ENCODE results near the gene SLC13A2. TPM values are rescaled to one million over a fixed set of nuclear protein-coding genes. Genes with fewer than 3 reads are reported as not detected.

SLC13A2 gene
- total RNA-seq, 1 donor from 2014 or later = not detected

DNA sequence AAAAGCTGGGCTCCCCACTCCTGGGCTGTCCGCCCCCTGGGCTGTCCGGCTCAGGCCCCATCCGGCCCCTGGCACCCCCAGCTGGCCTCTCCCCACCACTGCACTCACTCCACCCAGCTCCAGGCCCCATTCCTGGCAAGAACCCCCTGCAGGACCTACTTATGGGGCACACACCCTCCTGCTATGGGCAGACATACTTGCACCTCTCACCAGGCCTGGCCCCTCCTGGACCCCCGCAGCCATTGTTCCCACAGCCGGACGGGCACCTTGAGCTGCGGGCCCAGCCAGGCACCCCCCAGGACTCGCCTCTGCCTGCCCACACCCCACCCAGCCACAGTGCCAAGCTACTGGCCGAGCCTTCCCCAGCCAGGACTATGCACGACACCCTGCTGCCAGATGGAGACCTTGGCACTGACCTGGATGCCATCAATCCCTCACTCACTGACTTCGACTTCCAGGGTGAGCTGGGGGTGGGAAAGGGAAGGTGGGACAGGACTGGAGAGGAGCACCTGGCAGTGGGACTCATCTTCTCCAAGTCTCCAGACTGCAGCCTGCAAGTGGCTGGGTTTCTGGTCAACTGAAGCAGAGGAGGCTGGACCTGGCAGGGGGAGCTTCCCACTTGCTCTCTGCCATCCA lies 61.4 kb downstream of the SLC13A2 start:
- Mint-ChIP-seq H3K27ac (no peak overlapping the region), H3K27me3 (ENCODE audit: low read depth) (peaks cover 2% of the 10 kb centered on the region), H3K4me1 (no peaks in the 10 kb centered on the region), H3K9me3 (no peaks in the 10 kb centered on the region), H3K4me3 (no peak overlapping the region), H3K36me3 (no peaks in the 10 kb centered on the region)
- TF ChIP-seq CTCF (IDR thresholded peaks at IDR 0.05; ENCODE audit: unreplicated experiment) = no peak
- no peak for DNase-seq (ENCODE audit: low spot score in 2 of 2, unreplicated experiment in 2 of 2)

GRCh38 chr17:28536532-28537218 lies 63.2 kb downstream of the SLC13A2 start:
- no peak overlapping the region for H3K4me3 Mint-ChIP-seq

DNA sequence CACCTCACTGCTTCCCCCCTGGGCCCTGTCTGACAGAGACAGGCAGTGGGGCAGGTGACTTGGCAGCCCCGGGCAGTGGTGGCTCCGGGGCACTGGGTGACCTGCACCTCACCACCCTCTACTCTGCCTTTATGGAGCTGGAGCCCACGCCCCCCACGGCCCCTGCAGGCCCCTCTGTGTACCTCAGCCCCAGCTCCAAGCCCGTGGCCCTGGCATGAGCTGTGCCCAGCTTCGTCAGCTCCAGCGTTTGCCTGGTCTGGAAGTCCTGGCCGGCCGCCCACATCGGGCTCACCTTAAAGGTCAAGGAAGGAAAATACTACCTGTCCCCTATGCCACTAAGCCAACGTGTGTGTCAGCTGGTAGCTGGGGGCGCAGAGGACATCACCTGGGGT lies 63.8 kb downstream of the SLC13A2 start:
- no peaks in the 10 kb centered on the region for H3K36me3 Mint-ChIP-seq
- H3K4me1 Mint-ChIP-seq = no peaks in the 10 kb centered on the region
- no peak overlapping the region for H3K27ac Mint-ChIP-seq
- DNase-seq (ENCODE audit: low spot score in 2 of 2, unreplicated experiment in 2 of 2) = no peak
- no peaks in the 10 kb centered on the region for H3K9me3 Mint-ChIP-seq
- peaks cover 2% of the 10 kb centered on the region for H3K27me3 Mint-ChIP-seq (ENCODE audit: low read depth)
- no peak overlapping the region for H3K4me3 Mint-ChIP-seq
- TF ChIP-seq CTCF (IDR thresholded peaks at IDR 0.05; ENCODE audit: unreplicated experiment) = no peak

More at GRCh38 chr17:28536532-28537218, 63.2 kb downstream of the SLC13A2 start:
- peaks cover 2% of the 10 kb centered on the region for H3K27me3 Mint-ChIP-seq (ENCODE audit: low read depth)
- H3K4me1 Mint-ChIP-seq = no peaks in the 10 kb centered on the region
- no peak overlapping the region for H3K27ac Mint-ChIP-seq
- DNase-seq (ENCODE audit: low spot score in 2 of 2, unreplicated experiment in 2 of 2) = no peak
- H3K36me3 Mint-ChIP-seq = no peaks in the 10 kb centered on the region
- H3K9me3 Mint-ChIP-seq = no peaks in the 10 kb centered on the region
- no peak for TF ChIP-seq CTCF (IDR thresholded peaks at IDR 0.05; ENCODE audit: unreplicated experiment)

DNA sequence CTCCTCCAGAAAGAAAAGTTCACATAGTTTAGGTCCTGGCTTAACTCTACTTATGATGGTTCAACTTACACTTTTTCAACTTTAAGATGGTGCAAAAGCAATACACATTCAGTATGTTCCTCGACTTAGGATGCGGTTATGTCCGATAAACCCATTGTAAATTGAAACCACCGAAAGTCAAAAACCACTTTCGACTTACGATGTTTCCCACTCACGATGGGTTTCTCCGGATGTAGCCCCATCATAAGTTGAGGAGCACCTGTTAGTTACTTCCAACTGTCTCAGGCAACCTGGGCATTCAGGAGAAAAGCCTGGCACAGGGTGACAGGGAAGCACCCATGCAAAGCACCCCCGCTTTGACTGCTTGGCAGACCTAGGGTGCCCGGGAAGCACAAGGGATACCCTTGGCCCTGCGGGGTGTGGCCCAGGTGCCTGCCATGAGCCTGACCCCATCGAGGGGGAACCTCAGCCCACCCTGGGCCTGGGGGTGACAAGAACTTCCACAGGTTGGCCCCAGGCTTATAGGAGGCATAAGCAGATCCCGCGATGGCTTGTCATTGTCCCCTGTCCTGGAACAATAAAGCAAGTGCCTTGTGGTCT lies 65.0 kb downstream of the SLC13A2 start:
- H3K9me3 Mint-ChIP-seq = no peaks in the 10 kb centered on the region
- no peak for DNase-seq (ENCODE audit: low spot score in 2 of 2, unreplicated experiment in 2 of 2)
- no peaks in the 10 kb centered on the region for H3K36me3 Mint-ChIP-seq
- no peaks in the 10 kb centered on the region for H3K4me1 Mint-ChIP-seq
- H3K27me3 Mint-ChIP-seq (ENCODE audit: low read depth) = peaks cover 2% of the 10 kb centered on the region
- H3K4me3 Mint-ChIP-seq = no peak overlapping the region
- TF ChIP-seq CTCF (IDR thresholded peaks at IDR 0.05; ENCODE audit: unreplicated experiment) = no peak
- no peak overlapping the region for H3K27ac Mint-ChIP-seq

- Mint-ChIP-seq H3K36me3 (no peaks in the 10 kb centered on the region), H3K9me3 (no peaks in the 10 kb centered on the region), H3K4me3 (no peak overlapping the region), H3K27me3 (ENCODE audit: low read depth) (peaks cover 2% of the 10 kb centered on the region), H3K27ac (no peak overlapping the region), H3K4me1 (no peaks in the 10 kb centered on the region)
- no peak for DNase-seq (ENCODE audit: low spot score in 2 of 2, unreplicated experiment in 2 of 2)
- no peak for TF ChIP-seq CTCF (IDR thresholded peaks at IDR 0.05; ENCODE audit: unreplicated experiment)
Observed at GRCh38 chr17:28540231-28540630, 66.8 kb downstream of the SLC13A2 start.

Data from mesothelial cell of epicardium (in vitro differentiated cells).